Bronchial epithelial cell (primary cell): Measurements from ENCODE around the gene CEP152. TPM values are rescaled to one million over a fixed set of nuclear protein-coding genes. Genes with fewer than 3 reads are reported as not detected.
"Not testable (repeated sequence)": the region's sequence is repeated elsewhere in the genome, so short reads cannot be mapped to it uniquely, and the experiment has no call there.

Experiments used
- DNase-seq: peaks from one replicate; pipeline ENCODE4 v3.0.0-alpha.2; 2010; ENCODE audit warnings: low read depth
- FAIRE-seq: peaks from 2 replicates; lab custom pipeline; 2011; peaks lifted over from hg19 to GRCh38; lab: Jason Lieb, UNC
- H3K27me3 ChIP-seq: 2 replicates; pipeline ENCODE4 v1.5.1; 2011; ENCODE audit warnings: low read length; ENCODE audit not compliant: control insufficient read depth, insufficient read depth
- H3K36me3 ChIP-seq: 2 replicates; pipeline ENCODE4 v1.5.1; 2011; ENCODE audit warnings: low read length; ENCODE audit not compliant: control insufficient read depth, insufficient read depth
- H3K4me3 ChIP-seq: 2 replicates; pipeline ENCODE4 v1.5.1; 2011; ENCODE audit warnings: mild to moderate bottlenecking, low read depth, low read length, control low read depth
- CTCF ChIP-seq: IDR thresholded peaks from 2 replicates; pipeline ENCODE4 v1.5.1; 2011; ENCODE audit warnings: mild to moderate bottlenecking, moderate library complexity, low read length, control low read depth, inconsistent platforms; ENCODE audit not compliant: insufficient read depth, severe bottlenecking
- total RNA-seq: library from RNA; depleted of rRNA; stranded (reverse); fragments of >200 nt; gene quantifications from 2 replicates; pipeline ENCODE4 v1.2.1, GENCODE V29; 2014

CEP152 gene
- total RNA-seq, 1 donor from 2014 or later: 4.5 TPM

- Histone ChIP-seq H3K27me3 (no peaks in the 10 kb centered on the region), H3K4me3 (no peak overlapping the region), H3K36me3 (no peaks in the 10 kb centered on the region)
- FAIRE-seq (no peak), DNase-seq (peak; percentile 36)
- TF ChIP-seq CTCF: peak; percentile 59
These were observed 44.9 kb upstream of the CEP152 start for GRCh38 chr15:48855501-48856440.

GRCh38 chr15:48854434-48854833 lies 43.6 kb upstream of the CEP152 start:
- H3K4me3 ChIP-seq, FAIRE-seq, H3K27me3 ChIP-seq, H3K36me3 ChIP-seq, DNase-seq: not testable (repeated sequence)

GRCh38 chr15:48851956-48852355 lies 41.1 kb upstream of the CEP152 start:
- Histone ChIP-seq H3K36me3 (no peaks in the 10 kb centered on the region), H3K27me3 (no peaks in the 10 kb centered on the region), H3K4me3 (no peak overlapping the region)
- TF ChIP-seq CTCF: no peak
- no peak for DNase-seq
- no peak for FAIRE-seq

GRCh38 chr15:48850648-48851047 lies 39.8 kb upstream of the CEP152 start:
- Histone ChIP-seq H3K36me3 (no peaks in the 10 kb centered on the region), H3K27me3 (no peaks in the 10 kb centered on the region), H3K4me3 (no peak overlapping the region)
- TF ChIP-seq CTCF: no peak
- DNase-seq (no peak), FAIRE-seq (no peak)

- no peak for TF ChIP-seq CTCF
- no peaks in the 10 kb centered on the region for H3K36me3 ChIP-seq
- H3K27me3 ChIP-seq: no peaks in the 10 kb centered on the region
- H3K4me3 ChIP-seq: no peak overlapping the region
- no peak for FAIRE-seq
- no peak for DNase-seq
These were observed 34.3 kb upstream of the CEP152 start for GRCh38 chr15:48845123-48845522.

GRCh38 chr15:48842501-48842900 lies 31.6 kb upstream of the CEP152 start:
- FAIRE-seq: no peak
- no peak for DNase-seq
- no peak for TF ChIP-seq CTCF
- Histone ChIP-seq H3K27me3 (no peaks in the 10 kb centered on the region), H3K4me3 (no peak overlapping the region), H3K36me3 (no peaks in the 10 kb centered on the region)
